ENCODE measurements around the gene AP3S2. TPM values are rescaled to one million over a fixed set of nuclear protein-coding genes. Genes with fewer than 3 reads are reported as not detected.

Gene AP3S2
- total and polyA plus RNA-seq, 2 of the 8 experiments (the other 6 are each of a cell fraction or from before 2014, with no cell fraction given) = 19.2 to 45.4 TPM

DNA sequence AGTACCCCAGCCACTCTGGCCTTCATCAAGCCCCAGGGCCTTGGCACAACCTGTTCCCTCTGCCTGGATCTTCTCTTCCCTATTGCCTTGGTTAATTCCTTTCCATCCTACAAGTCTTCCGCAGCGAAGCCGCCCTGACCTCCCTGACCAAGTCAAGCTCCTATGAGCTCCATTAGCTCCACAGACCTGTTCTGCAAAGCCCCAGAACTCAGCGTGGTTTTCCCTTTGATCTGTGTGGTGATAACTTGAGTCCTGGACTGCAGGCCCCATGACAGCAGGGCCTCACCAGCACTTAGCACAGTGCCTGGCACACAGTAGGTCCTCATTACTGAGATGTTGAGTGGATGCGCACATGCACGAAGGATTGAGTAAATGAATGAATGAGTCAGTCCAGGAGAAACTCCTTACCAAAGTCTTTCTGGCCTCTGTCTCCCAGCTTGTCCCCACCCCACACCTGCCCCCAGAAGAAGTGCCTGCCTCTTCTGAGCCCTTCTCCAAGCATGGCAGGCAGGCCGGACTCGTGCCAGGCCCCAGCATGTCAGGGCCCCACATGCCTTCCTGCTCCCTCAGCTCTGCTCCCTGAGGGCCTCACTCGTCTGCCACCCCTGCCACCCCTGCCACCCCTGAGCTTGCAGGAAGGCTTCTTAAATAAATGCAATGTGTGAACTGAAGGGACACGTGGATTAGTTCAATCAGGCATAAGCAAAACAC lies 85.5 kb downstream of the AP3S2 start (continued):
- TF ChIP-seq KDM5A (IDR thresholded peaks at IDR 0.05; ENCODE audit: low read length) (no peak), CBX5 (IDR thresholded peaks at IDR 0.05; ENCODE audit: low read depth, low read length) (no peak)
- TF ChIP-seq, protein P1, sequence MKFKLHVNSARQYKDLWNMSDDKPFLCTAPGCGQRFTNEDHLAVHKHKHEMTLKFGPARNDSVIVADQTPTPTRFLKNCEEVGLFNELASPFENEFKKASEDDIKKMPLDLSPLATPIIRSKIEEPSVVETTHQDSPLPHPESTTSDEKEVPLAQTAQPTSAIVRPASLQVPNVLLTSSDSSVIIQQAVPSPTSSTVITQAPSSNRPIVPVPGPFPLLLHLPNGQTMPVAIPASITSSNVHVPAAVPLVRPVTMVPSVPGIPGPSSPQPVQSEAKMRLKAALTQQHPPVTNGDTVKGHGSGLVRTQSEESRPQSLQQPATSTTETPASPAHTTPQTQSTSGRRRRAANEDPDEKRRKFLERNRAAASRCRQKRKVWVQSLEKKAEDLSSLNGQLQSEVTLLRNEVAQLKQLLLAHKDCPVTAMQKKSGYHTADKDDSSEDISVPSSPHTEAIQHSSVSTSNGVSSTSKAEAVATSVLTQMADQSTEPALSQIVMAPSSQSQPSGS (IDR thresholded peaks at IDR 0.05; ENCODE audit: low read length) = no peak
